ENCODE measurements around the gene JAKMIP2. TPM values are rescaled to one million over a fixed set of nuclear protein-coding genes. Genes with fewer than 3 reads are reported as not detected.

Gene JAKMIP2
- total and polyA plus RNA-seq, 2 donors (not counting 3 experiments of a cell fraction or from before 2014, with no cell fraction given), result not detected

DNA sequence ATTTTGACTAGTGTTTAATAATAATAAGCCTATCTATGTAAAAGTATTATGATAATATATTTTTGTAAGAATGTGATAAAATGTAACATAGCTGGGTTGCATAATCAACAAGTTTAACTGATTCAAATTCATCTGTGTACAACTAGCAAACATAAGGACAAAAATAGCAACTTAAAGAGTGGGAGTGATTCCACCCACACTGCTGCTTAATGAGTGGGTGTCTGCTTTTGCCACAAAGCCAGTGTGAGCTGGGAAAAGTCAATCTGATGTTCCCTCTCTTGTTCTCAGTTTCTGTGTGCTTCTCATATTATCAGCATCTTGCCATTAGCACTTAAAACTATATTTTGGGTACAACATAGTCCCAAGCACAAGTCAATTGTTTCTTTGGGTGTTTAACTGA, 161.5 kb downstream of the JAKMIP2 start:
- Histone ChIP-seq H3K9ac (replicated peaks; ENCODE audit: extremely low read depth, insufficient read depth, low read length) (no peak overlapping the region), H3K4me3 (replicated peaks in 1 of 3; ENCODE audit: insufficient read depth in 1 of 3, low read depth in 1 of 3, low read length in 3 of 3) (no peak overlapping the region), H3K27me3 (ENCODE audit: control insufficient read depth in 2 of 2, insufficient read depth in 2 of 2, low read length in 2 of 2) (no peaks in the 10 kb centered on the region), H3K36me3 (ENCODE audit: control insufficient read depth in 2 of 2, extremely low read depth in 1 of 2, insufficient read depth in 2 of 2, low read length in 2 of 2) (no peaks in the 10 kb centered on the region), H3K9me3 (replicated peaks; ENCODE audit: control insufficient read depth, insufficient read depth, low read length) (no peaks in the 10 kb centered on the region), H3K4me2 (ENCODE audit: insufficient read depth, low read length) (no peak overlapping the region), H2AFZ (ENCODE audit: low read depth, low read length) (no peak overlapping the region), H4K20me1 (replicated peaks; ENCODE audit: control insufficient read depth, extremely low read depth, insufficient read depth, low read length) (no peaks in the 10 kb centered on the region), H3K27ac (ENCODE audit: insufficient read depth, low read depth, low read length) (no peak overlapping the region), H3K79me2 (ENCODE audit: control insufficient read depth, insufficient read depth, low read length) (no peaks in the 10 kb centered on the region), H3K9me1 (replicated peaks; ENCODE audit: control insufficient read depth, extremely low read depth, insufficient read depth, low read length) (no peaks in the 10 kb centered on the region), H3K4me1 (ENCODE audit: control insufficient read depth, extremely low read depth, insufficient read depth, low read length) (no peaks in the 10 kb centered on the region)
- BruUV-seq (replicated peaks), result no TSS peak
- no peak for DNase-seq (ENCODE audit: low read depth, low spot score)
- no peak for TF ChIP-seq EZH2 (IDR thresholded peaks at IDR 0.05; ENCODE audit: borderline replicate concordance, low read depth, low read length, severe bottlenecking)
- dilution Hi-C loops (cut with MboI; ENCODE audit: extremely low pct_ligation_motif_present, low sequenced_read_pairs) (no loop called here), intact Hi-C loops (cut with micrococcal nuclease) (no loop called here)
- ChIA-PET CTCF (interaction anchor here (1.3 kb wide), 1 partner anchor 202 kb away, joined by 5 read pairs; no protein-coding TSS in a partner anchor), POLR2A (no interaction called here)
- FAIRE-seq, result no peak

DNA sequence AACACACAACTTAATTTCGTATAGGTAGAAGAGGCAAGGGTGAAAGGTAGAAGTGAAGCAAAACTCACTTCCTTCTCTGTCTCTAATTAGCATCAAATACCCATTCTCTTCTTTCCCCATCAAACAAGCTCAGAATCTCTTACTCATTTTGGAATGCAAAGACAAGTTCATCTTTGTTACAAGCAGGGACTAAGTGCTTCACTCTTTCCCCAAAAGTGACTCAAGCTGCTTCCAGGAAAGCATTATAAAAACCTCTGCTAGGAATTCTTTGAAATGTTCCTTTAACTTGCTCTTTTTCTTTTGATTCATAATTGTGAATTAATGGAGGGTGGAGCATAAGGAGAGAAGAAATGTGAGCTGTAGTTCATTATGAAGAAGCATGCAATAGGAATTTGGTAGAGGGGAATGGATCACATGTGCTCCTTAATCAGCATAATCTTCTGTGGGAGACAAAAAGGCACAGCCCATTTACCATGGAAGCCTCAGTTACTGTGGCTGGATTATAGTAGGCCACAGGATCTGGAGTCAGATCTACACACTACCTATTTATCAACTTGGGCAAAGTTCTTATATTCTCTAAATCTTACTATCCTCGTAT, 163.1 kb downstream of the JAKMIP2 start:
- no peak overlapping the region for H3K9ac ChIP-seq (replicated peaks; ENCODE audit: extremely low read depth, insufficient read depth, low read length)
- no peaks in the 10 kb centered on the region for H3K36me3 ChIP-seq (ENCODE audit: control insufficient read depth in 2 of 2, extremely low read depth in 1 of 2, insufficient read depth in 2 of 2, low read length in 2 of 2)
- ChIA-PET POLR2A (no interaction called here), CTCF (interaction anchor here (1.1 kb wide), 1 partner anchor 9 kb away, joined by 6 read pairs; no protein-coding TSS in a partner anchor)
- H3K27me3 ChIP-seq (ENCODE audit: control insufficient read depth in 2 of 2, insufficient read depth in 2 of 2, low read length in 2 of 2), result no peaks in the 10 kb centered on the region
- H3K27ac ChIP-seq (ENCODE audit: insufficient read depth, low read depth, low read length), result no peak overlapping the region
- no peaks in the 10 kb centered on the region for H3K4me1 ChIP-seq (ENCODE audit: control insufficient read depth, extremely low read depth, insufficient read depth, low read length)
- no peak overlapping the region for H3K4me2 ChIP-seq (ENCODE audit: insufficient read depth, low read length)
- dilution Hi-C loops (cut with MboI; ENCODE audit: extremely low pct_ligation_motif_present, low sequenced_read_pairs) (no loop called here), intact Hi-C loops (cut with micrococcal nuclease) (no loop called here)
- TF ChIP-seq POLR2AphosphoS5 (IDR thresholded peaks at IDR 0.05; ENCODE audit: insufficient read depth, low read depth, low read length) (no peak), EZH2 (IDR thresholded peaks at IDR 0.05; ENCODE audit: borderline replicate concordance, low read depth, low read length, severe bottlenecking) (no peak), MYC (IDR thresholded peaks at IDR 0.05; ENCODE audit: low read depth, low read length) (no peak), POLR2A (IDR thresholded peaks at IDR 0.05; ENCODE audit: low read depth, low read length) (no peak), GATA2 (IDR thresholded peaks at IDR 0.05; ENCODE audit: insufficient read depth, insufficient read length, low read depth, low read length) (no peak), JUN (IDR thresholded peaks at IDR 0.05; ENCODE audit: borderline replicate concordance, insufficient read depth, insufficient read length, low read depth) (no peak), FOS (IDR thresholded peaks at IDR 0.05; ENCODE audit: borderline replicate concordance, insufficient read depth, low read length) (no peak)
- TF ChIP-seq, protein P1, sequence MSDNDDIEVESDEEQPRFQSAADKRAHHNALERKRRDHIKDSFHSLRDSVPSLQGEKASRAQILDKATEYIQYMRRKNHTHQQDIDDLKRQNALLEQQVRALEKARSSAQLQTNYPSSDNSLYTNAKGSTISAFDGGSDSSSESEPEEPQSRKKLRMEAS (IDR thresholded peaks at IDR 0.05; ENCODE audit: insufficient read depth, insufficient read length), result no peak
- TF ChIP-seq, protein P2, sequence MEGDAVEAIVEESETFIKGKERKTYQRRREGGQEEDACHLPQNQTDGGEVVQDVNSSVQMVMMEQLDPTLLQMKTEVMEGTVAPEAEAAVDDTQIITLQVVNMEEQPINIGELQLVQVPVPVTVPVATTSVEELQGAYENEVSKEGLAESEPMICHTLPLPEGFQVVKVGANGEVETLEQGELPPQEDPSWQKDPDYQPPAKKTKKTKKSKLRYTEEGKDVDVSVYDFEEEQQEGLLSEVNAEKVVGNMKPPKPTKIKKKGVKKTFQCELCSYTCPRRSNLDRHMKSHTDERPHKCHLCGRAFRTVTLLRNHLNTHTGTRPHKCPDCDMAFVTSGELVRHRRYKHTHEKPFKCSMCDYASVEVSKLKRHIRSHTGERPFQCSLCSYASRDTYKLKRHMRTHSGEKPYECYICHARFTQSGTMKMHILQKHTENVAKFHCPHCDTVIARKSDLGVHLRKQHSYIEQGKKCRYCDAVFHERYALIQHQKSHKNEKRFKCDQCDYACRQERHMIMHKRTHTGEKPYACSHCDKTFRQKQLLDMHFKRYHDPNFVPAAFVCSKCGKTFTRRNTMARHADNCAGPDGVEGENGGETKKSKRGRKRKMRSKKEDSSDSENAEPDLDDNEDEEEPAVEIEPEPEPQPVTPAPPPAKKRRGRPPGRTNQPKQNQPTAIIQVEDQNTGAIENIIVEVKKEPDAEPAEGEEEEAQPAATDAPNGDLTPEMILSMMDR (IDR thresholded peaks at IDR 0.05; ENCODE audit: extremely low read depth in 1 of 2, insufficient read depth in 1 of 2, low read depth in 1 of 2, low read length in 2 of 2), result no peak
- no TSS peak for BruUV-seq (replicated peaks)
- FAIRE-seq (no peak), DNase-seq (ENCODE audit: low read depth, low spot score) (no peak)
- H4K20me1 ChIP-seq (replicated peaks; ENCODE audit: control insufficient read depth, extremely low read depth, insufficient read depth, low read length), result no peaks in the 10 kb centered on the region
- H3K4me3 ChIP-seq (replicated peaks in 1 of 3; ENCODE audit: insufficient read depth in 1 of 3, low read depth in 1 of 3, low read length in 3 of 3), result no peak overlapping the region
- H3K9me1 ChIP-seq (replicated peaks; ENCODE audit: control insufficient read depth, extremely low read depth, insufficient read depth, low read length), result no peaks in the 10 kb centered on the region
- no peaks in the 10 kb centered on the region for H3K9me3 ChIP-seq (replicated peaks; ENCODE audit: control insufficient read depth, insufficient read depth, low read length)
- H3K79me2 ChIP-seq (ENCODE audit: control insufficient read depth, insufficient read depth, low read length), result no peaks in the 10 kb centered on the region
- no peak overlapping the region for H2AFZ ChIP-seq (ENCODE audit: low read depth, low read length)
